OCI-LY3 (cell line): Measurements from ENCODE around the gene CDHR4.

Source experiments
- CTCF ChIP-seq: fragments of 200-600, 300-600 bp; sonication (generic); IDR thresholded peaks from 2 replicates; pipeline ENCODE4 v1.5.1; 2014; ENCODE audit warnings: antibody characterized with exemption, low read length, low read depth
- EZH2phosphoT487 ChIP-seq: fragments of 200-600 bp; shearing (Covaris generic); IDR thresholded peaks from 2 replicates; pipeline ENCODE4 v1.6.1; 2018; ENCODE audit warnings: antibody characterized with exemption, mixed run types, low read depth

GRCh38 chr3:49769286-49769915 lies 30.3 kb downstream of the CDHR4 start:
- no peak for TF ChIP-seq CTCF
- no peak for TF ChIP-seq EZH2phosphoT487
